Esophagus muscularis mucosa (tissue), 4 donors: ENCODE measurements around the gene IRGQ. TPM values are rescaled to one million over a fixed set of nuclear protein-coding genes. Genes with fewer than 3 reads are reported as not detected.
A peak's percentile ranks its signal among the peaks of the same experiment; 100 is the strongest.

ENCODE experiments used
- DNase-seq: peaks from one replicate; pipeline ENCODE4 v3.0.0-alpha.2; 2017; ENCODE audit errors: extremely low spot score
- H3K27ac ChIP-seq, 4 donors: fragments of 200-600 bp; sonication (generic); replicated peaks in 1 of 4; 1 replicate in 3 of 4; 2 replicates in 1 of 4; pipeline ENCODE4 v1.5.1; 2016 to 2019; ENCODE audit warnings: mild to moderate bottlenecking in 1 of 4
- H3K27me3 ChIP-seq, 4 donors: fragments of 200-600 bp; sonication (generic); one replicate each; pipeline versions ENCODE4 v1.5.1 to v1.6.0; 2016 to 2019
- H3K36me3 ChIP-seq, 4 donors: fragments of 200-600 bp; sonication (generic); one replicate each; pipeline ENCODE4 v1.5.1; 2016 to 2019
- H3K4me1 ChIP-seq, 4 donors: fragments of 200-600 bp; sonication (generic); one replicate each; pipeline ENCODE4 v1.5.1; 2016 to 2019
- H3K4me3 ChIP-seq, 4 donors: fragments of 200-600 bp; sonication (generic); 1 replicate in 2 of 4; 2 replicates in 2 of 4; pipeline ENCODE4 v1.5.1; 2016 to 2019; ENCODE audit warnings: mild to moderate bottlenecking in 4 of 4, moderate library complexity in 1 of 4
- H3K9me3 ChIP-seq, 4 donors: fragments of 200-600 bp; sonication (generic); 1 replicate in 3 of 4; 2 replicates in 1 of 4; pipeline ENCODE4 v1.5.1; 2016 to 2019
- EP300 ChIP-seq: sonication (generic); formaldehyde crosslinking; IDR thresholded peaks from one replicate; pipeline ENCODE4 v1.6.1; 2017; ENCODE audit warnings: antibody characterized with exemption
- POLR2A ChIP-seq: fragments of 450-650 bp; IDR thresholded peaks from one replicate; pipeline ENCODE4 v1.6.1; 2017; ENCODE audit warnings: antibody characterized with exemption, moderate library complexity, mild to moderate bottlenecking, low read depth
- POLR2AphosphoS5 ChIP-seq, 2 donors: sonication (generic); formaldehyde crosslinking; IDR thresholded peaks; one replicate each; pipeline ENCODE4 v1.6.1; 2017; ENCODE audit warnings: antibody characterized with exemption in 2 of 2
- WGBS: methylation state at CpG from one replicate; pipeline ENCODE4 v1.1.5; 2018; 5-methylcytosine and 5-hydroxymethylcytosine counted together
- intact Hi-C: fragments of 100-400 bp; cut with DNase I; formaldehyde crosslinking; loops from one replicate; pipeline ENCODE4 v1.15.1; 2023
- total RNA-seq, 4 donors: library from RNA; depleted of rRNA; stranded (reverse); fragments of >200 nt; gene quantifications; one replicate each; pipeline versions ENCODE4 v1.1.0 to v1.2.1, GENCODE V29; 2016
- TF ChIP-seq, protein P1 (sequence below), 3 experiments: fragments of 200-600 bp in 2 of 3; fragments of 450-650 bp in 1 of 3; sonication (generic) in 2 of 3; IDR thresholded peaks; one replicate each; pipeline ENCODE4 v1.5.1; 2017 to 2019; ENCODE audit warnings: antibody characterized with exemption in 3 of 3, mild to moderate bottlenecking in 2 of 3, moderate library complexity in 1 of 3

Gene IRGQ
- total RNA-seq, 4 donors from 2014 or later = 20.3 to 36.0 (median 28.6) TPM

- no peaks in the 10 kb centered on the region for H3K9me3 ChIP-seq
- no peak overlapping the region for H3K4me3 ChIP-seq
- intact Hi-C loops = no loop called here
- peaks cover 4 to 33% (median 22%) of the 10 kb centered on the region in 4 donors for H3K36me3 ChIP-seq
- TF ChIP-seq EP300 = no peak
- no peak overlapping the region for H3K27ac ChIP-seq
- 66% methylated on average over 9 of the region's 9 CpGs for WGBS
- H3K27me3 ChIP-seq = no peaks in the 10 kb centered on the region
- peaks cover 17 to 30% (median 19%) of the 10 kb centered on the region in 4 donors for H3K4me1 ChIP-seq
- DNase-seq = no peak
These were observed 31.1 kb downstream of the IRGQ start for GRCh38 chr19:43564800-43565199.

DNA sequence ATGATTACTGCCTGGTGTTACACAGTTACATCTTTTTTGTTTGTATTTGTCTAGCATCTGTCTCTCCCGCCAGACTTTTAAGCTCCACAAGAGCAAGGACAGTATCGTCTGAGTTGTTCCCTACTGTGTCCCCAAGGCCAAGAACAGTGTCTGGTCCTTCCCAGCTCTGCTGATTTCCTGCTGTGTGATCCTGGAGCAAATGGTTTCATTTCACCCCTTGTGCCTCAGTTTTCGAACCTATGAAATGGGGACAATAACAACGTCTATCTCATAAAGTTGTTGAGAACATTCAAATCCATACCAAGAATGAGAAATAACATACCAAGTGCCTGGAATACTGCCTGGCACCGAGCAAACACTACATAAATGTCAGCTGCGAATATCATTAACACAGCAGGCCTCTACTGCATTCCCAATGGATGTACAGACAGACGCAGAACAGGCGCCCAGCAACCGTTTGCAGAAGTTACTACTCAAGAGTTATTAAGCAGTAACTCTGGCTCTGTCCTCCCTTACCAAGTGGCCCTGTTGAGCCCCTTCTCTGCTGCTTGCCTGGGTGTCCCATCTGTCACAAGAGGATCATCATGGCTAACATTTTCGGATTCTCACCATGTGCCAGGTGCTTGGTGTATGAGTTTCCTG is 32.0 kb downstream of the IRGQ start:
- intact Hi-C loops = no loop called here
- Histone ChIP-seq H3K9me3 (no peaks in the 10 kb centered on the region), H3K4me1 (peaks cover 17 to 30% (median 19%) of the 10 kb centered on the region in 4 donors), H3K27ac (no peak overlapping the region), H3K27me3 (no peaks in the 10 kb centered on the region), H3K36me3 (peaks cover 5 to 37% (median 28%) of the 10 kb centered on the region in 4 donors), H3K4me3 (no peak overlapping the region)
- 88% methylated on average over 10 of the region's 10 CpGs for WGBS
- no peak for DNase-seq
- TF ChIP-seq POLR2AphosphoS5 (IDR thresholded peaks at IDR 0.05) = no peak
- no peak for TF ChIP-seq EP300
- no peak for TF ChIP-seq POLR2A
- TF ChIP-seq, protein P1, sequence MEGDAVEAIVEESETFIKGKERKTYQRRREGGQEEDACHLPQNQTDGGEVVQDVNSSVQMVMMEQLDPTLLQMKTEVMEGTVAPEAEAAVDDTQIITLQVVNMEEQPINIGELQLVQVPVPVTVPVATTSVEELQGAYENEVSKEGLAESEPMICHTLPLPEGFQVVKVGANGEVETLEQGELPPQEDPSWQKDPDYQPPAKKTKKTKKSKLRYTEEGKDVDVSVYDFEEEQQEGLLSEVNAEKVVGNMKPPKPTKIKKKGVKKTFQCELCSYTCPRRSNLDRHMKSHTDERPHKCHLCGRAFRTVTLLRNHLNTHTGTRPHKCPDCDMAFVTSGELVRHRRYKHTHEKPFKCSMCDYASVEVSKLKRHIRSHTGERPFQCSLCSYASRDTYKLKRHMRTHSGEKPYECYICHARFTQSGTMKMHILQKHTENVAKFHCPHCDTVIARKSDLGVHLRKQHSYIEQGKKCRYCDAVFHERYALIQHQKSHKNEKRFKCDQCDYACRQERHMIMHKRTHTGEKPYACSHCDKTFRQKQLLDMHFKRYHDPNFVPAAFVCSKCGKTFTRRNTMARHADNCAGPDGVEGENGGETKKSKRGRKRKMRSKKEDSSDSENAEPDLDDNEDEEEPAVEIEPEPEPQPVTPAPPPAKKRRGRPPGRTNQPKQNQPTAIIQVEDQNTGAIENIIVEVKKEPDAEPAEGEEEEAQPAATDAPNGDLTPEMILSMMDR (IDR thresholded peaks at IDR 0.05) = no peak

- H3K9me3 ChIP-seq = no peaks in the 10 kb centered on the region
- 51% methylated on average over 14 of the region's 14 CpGs for WGBS
- intact Hi-C loops = no loop called here
- H3K4me1 ChIP-seq = peaks cover 17 to 30% (median 19%) of the 10 kb centered on the region in 4 donors
- peaks cover 5 to 40% (median 34%) of the 10 kb centered on the region in 4 donors for H3K36me3 ChIP-seq
- H3K27me3 ChIP-seq = no peaks in the 10 kb centered on the region
- no peak overlapping the region for H3K4me3 ChIP-seq
- peak overlapping the region; percentile 62 to 72 (median 66) for H3K27ac ChIP-seq
- peak; percentile 38 to 61 for TF ChIP-seq POLR2AphosphoS5 (IDR thresholded peaks at IDR 0.05)
- TF ChIP-seq, protein P1 (IDR thresholded peaks at IDR 0.05) = no peak
- DNase-seq = peak; percentile 95
These were observed 33.2 kb downstream of the IRGQ start for GRCh38 chr19:43562698-43563241.

DNA sequence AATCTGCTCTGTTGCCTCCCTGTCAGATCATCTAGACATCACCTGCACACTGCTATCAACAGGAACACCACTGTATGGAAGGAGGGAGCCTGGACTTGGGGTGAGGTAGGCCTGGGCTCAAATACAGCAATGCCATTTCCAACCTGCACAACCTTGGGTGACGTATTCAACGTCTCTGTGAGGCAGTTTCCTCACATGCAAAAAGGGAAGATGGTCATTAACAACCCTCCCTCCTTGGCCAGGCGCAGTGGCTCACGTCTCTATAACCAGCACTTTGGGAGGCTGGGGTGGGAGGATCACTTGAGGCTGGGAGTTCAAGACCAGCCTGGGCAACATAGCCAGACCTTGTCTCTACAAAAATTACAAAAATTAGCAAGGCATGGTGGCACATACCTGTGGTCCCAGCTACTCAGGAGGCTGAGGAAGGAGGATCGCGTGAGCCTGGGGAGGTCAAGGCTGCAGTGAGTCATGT is 33.7 kb downstream of the IRGQ start:
- Histone ChIP-seq H3K9me3 (no peaks in the 10 kb centered on the region), H3K4me3 (no peak overlapping the region), H3K4me1 (peaks cover 17 to 30% (median 19%) of the 10 kb centered on the region in 4 donors), H3K27ac (peak overlapping the region; percentile 62 to 72 (median 66)), H3K27me3 (no peaks in the 10 kb centered on the region), H3K36me3 (peaks cover 5 to 42% (median 35%) of the 10 kb centered on the region in 4 donors)
- DNase-seq = no peak
- WGBS = 77% methylated on average over 4 of the region's 6 CpGs
- intact Hi-C loops = no loop called here
- TF ChIP-seq EP300 (no peak), POLR2AphosphoS5 (IDR thresholded peaks at IDR 0.05) (no peak), POLR2A (no peak)
- TF ChIP-seq, protein P1 (IDR thresholded peaks at IDR 0.05) = no peak

DNA sequence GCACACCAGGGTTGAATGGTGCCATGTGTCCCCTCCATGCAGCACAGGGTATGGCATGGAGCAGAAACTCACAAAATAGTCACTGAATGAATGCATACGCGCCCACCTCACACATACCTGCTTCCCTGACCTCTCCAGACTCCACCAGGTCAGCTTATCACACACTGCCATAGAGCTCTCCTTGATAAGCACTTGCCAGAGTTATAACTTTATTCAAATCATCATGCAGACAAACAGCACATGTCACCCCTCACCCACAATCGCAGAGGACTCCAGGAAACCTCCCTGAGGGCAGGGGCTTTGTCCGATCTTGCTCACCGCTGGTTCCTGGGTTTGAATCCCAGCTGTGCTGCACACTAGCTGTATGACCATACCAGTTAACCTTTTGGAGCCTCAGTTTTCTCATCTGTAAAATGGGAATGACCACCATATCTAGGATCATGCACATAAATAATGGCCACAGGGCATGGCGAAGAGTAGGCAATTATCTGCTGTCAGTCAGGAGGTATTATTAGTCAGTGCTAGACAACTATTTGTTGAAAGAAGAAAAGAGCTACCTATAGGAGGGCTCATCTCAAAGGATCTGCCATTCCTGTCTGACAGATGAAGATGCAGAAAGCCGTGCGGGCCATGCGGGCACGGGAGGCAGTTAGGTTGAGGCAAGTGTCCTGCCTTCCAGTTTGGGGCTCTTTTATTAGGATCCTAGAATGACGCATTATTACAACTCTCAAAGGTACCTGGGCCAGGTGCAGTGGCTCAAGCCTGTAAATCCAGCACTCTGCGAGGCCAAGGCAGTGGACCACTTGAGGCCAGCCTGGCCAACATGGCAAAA is 34.6 kb downstream of the IRGQ start:
- Histone ChIP-seq H3K4me3 (no peak overlapping the region), H3K9me3 (no peaks in the 10 kb centered on the region), H3K27me3 (no peaks in the 10 kb centered on the region), H3K36me3 (peaks cover 5 to 47% (median 39%) of the 10 kb centered on the region in 4 donors), H3K4me1 (peaks cover 17 to 30% (median 19%) of the 10 kb centered on the region in 4 donors), H3K27ac (peak overlapping the region in 1 of 4 donors; percentile 62)
- intact Hi-C loops = no loop called here
- TF ChIP-seq POLR2AphosphoS5 (IDR thresholded peaks at IDR 0.05) = no peak
- TF ChIP-seq, protein P1 (IDR thresholded peaks at IDR 0.05) = no peak
- no peak for TF ChIP-seq POLR2A
- no peak for TF ChIP-seq EP300
- WGBS = 98% methylated on average over 12 of the region's 12 CpGs
- DNase-seq = no peak
